ENCODE data around the gene PACRG.

PACRG gene

DNA sequence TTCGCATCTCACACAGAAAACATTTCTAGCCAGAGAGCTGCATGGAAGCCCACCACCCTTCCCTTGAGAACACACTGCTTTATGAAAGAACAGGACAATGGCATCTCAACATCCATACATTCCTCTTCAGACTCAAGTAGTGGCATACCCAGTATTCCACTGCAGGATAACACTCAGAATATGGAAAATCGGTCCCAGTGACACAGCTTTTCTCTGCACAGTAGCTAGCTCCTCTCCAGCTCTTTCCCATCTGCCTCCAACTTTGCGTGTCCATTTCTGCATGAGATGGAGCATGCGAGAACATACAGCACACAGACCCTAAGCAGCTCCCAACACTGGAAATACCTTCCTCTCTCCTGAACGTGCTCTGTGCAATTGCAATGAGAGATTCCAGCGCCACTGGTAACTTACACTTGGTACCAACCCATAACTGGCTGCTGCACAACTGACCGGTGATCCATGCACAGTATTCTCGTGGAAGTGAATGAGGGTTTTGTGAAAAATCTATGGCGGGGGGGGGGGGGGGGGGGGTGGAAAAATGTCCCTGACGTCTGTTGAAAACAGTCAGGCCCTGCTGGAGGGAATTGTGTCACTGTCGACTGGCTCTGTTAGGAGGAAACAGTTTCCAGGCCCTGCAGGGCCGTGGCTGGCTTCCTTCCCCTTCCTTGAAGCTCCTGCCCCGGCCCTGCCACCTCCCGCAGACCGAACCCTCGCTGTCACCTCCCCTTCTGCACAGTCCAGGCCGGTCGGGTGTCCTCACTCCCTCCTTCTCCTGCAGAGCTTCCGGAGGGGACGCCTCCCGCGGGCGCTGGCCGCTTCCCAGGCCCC is 420.9 kb downstream of the PACRG start:
- no peak for DNase-seq (ENCODE audit: low read depth)
- no peak overlapping the region for H3K4me3 ChIP-seq (ENCODE audit: low read depth, low read length)
- no peak for TF ChIP-seq POLR2A (IDR thresholded peaks at IDR 0.05; ENCODE audit: extremely low read depth, insufficient read length)
- TF ChIP-seq, protein P1, sequence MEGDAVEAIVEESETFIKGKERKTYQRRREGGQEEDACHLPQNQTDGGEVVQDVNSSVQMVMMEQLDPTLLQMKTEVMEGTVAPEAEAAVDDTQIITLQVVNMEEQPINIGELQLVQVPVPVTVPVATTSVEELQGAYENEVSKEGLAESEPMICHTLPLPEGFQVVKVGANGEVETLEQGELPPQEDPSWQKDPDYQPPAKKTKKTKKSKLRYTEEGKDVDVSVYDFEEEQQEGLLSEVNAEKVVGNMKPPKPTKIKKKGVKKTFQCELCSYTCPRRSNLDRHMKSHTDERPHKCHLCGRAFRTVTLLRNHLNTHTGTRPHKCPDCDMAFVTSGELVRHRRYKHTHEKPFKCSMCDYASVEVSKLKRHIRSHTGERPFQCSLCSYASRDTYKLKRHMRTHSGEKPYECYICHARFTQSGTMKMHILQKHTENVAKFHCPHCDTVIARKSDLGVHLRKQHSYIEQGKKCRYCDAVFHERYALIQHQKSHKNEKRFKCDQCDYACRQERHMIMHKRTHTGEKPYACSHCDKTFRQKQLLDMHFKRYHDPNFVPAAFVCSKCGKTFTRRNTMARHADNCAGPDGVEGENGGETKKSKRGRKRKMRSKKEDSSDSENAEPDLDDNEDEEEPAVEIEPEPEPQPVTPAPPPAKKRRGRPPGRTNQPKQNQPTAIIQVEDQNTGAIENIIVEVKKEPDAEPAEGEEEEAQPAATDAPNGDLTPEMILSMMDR (IDR thresholded peaks at IDR 0.05; ENCODE audit: low read depth, low read length), result no peak
- TF ChIP-seq, protein P2, sequence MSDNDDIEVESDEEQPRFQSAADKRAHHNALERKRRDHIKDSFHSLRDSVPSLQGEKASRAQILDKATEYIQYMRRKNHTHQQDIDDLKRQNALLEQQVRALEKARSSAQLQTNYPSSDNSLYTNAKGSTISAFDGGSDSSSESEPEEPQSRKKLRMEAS (IDR thresholded peaks at IDR 0.05; ENCODE audit: low read depth, low read length), result no peak
- TF ChIP-seq MYC (IDR thresholded peaks at IDR 0.05; ENCODE audit: low read depth, low read length), result no peak

DNA sequence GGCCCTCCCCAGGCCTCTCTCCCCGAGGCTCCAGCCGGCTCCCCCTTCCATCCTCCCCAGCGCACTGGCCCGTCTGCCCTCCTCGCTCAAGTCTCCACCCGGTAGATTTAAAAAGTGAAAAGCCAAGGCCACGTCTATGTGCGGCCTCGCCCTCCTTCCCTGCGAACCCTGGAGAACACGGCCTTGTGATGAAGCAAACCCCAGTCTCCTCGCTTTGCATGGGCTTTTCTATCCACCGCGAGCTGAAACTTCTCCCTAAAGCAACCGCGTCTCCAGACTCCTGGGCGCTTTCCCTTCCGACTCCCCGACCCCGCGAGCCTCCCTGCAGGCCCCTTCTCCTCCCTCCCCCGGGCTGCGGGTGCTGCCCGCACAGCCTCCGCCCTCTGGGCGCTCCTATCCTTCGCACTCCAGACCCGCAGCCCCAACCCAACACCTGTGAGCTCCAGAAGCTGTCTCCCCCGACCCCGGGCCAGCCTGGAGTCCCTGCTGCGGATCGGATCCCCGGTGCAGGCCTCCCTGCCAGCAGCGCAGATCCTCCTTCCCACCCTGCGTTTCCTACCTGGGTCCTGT is 421.6 kb downstream of the PACRG start:
- TF ChIP-seq, protein P2 (IDR thresholded peaks at IDR 0.05; ENCODE audit: low read depth, low read length), result no peak
- TF ChIP-seq, protein P1 (IDR thresholded peaks at IDR 0.05; ENCODE audit: low read depth, low read length), result no peak
- TF ChIP-seq MYC (IDR thresholded peaks at IDR 0.05; ENCODE audit: low read depth, low read length) (no peak), POLR2A (IDR thresholded peaks at IDR 0.05; ENCODE audit: extremely low read depth, insufficient read length) (no peak)
- H3K4me3 ChIP-seq (ENCODE audit: low read depth, low read length), result no peak overlapping the region
- no peak for DNase-seq (ENCODE audit: low read depth)

DNA sequence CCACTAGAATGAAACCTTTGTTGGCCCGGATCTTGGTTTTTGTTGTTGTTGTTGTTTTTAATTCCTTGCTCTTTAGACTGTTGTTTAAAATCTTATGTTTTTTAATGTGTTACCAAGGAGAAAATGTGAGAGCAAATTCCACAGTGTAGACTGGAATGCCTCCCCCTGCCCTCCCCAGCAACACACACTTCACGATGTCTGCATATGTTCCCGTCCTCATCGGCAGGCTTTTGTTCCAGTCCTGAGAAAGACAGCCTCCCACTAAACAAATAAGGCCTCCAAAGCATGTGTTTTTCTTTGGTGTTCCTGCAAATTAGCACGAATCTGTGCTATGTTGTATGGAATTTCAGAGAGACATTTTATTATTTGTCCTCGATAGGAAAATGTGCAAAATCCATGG is 423.4 kb downstream of the PACRG start:
- no peak overlapping the region for H3K4me3 ChIP-seq (ENCODE audit: low read depth, low read length)
- TF ChIP-seq MYC (IDR thresholded peaks at IDR 0.05; ENCODE audit: low read depth, low read length) (no peak), POLR2A (IDR thresholded peaks at IDR 0.05; ENCODE audit: extremely low read depth, insufficient read length) (no peak)
- TF ChIP-seq, protein P2 (IDR thresholded peaks at IDR 0.05; ENCODE audit: low read depth, low read length), result no peak
- TF ChIP-seq, protein P1 (IDR thresholded peaks at IDR 0.05; ENCODE audit: low read depth, low read length), result no peak
- no peak for DNase-seq (ENCODE audit: low read depth)

DNA sequence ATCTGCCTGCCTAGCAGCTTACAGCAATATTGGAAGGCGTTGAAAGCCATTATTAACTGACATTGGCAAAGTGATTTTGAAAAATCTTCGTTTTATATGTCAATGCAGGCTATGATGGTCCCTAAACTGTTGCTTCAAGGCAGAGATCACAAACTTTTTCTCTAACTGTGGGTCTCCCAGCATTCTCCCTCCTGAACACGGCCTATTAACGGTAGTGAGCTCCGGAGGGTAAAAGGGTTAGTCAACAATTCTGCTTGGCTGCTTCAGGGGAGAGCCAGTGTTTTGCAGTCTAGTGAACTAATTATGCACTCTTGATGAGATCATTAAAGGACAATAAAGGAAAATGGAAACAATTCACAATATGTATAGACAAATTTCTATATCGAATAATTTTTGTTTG is 424.9 kb downstream of the PACRG start:
- TF ChIP-seq POLR2A (IDR thresholded peaks at IDR 0.05; ENCODE audit: extremely low read depth, insufficient read length) (no peak), MYC (IDR thresholded peaks at IDR 0.05; ENCODE audit: low read depth, low read length) (no peak)
- TF ChIP-seq, protein P2 (IDR thresholded peaks at IDR 0.05; ENCODE audit: low read depth, low read length), result no peak
- TF ChIP-seq, protein P1 (IDR thresholded peaks at IDR 0.05; ENCODE audit: low read depth, low read length), result no peak
- DNase-seq (ENCODE audit: low read depth), result no peak
- no peak overlapping the region for H3K4me3 ChIP-seq (ENCODE audit: low read depth, low read length)

DNA sequence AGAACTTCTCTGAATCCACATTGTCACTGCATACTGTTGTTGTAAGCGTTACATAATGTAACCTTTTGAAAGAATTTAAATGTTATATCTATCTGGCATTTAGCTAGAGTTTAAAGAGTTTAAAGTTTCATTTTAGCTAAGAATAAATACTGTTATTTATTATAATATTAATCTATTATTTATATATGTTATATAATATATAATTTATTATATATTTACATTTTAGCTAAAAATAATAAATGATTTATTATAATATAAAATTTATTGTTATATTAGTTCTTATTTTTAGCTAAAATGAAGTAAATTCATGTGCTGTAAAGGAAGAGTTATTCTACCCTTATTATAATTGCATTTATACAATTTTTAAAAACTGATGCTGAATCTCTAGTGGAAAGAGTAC is 431.3 kb downstream of the PACRG start:
- no peak for DNase-seq (ENCODE audit: low read depth)
- TF ChIP-seq, protein P1 (IDR thresholded peaks at IDR 0.05; ENCODE audit: low read depth, low read length), result no peak
- TF ChIP-seq, protein P2 (IDR thresholded peaks at IDR 0.05; ENCODE audit: low read depth, low read length), result no peak
- no peak for TF ChIP-seq POLR2A (IDR thresholded peaks at IDR 0.05; ENCODE audit: extremely low read depth, insufficient read length)
- TF ChIP-seq MYC (IDR thresholded peaks at IDR 0.05; ENCODE audit: low read depth, low read length), result no peak
- H3K4me3 ChIP-seq (ENCODE audit: low read depth, low read length), result no peak overlapping the region

All from NB4 (cell line).